ENCODE data around the gene TBL1XR1.
"Not testable (repeated sequence)": the region's sequence is repeated elsewhere in the genome, so short reads cannot be mapped to it uniquely, and the experiment has no call there.

TBL1XR1 gene

GRCh38 chr3:177005718-177006405 is 191.4 kb downstream of the TBL1XR1 start:
- no peak for DNase-seq

- DNase-seq = not testable (repeated sequence)
Observed at GRCh38 chr3:177000159-177000558, 197.1 kb downstream of the TBL1XR1 start.

- DNase-seq = no peak
Observed at GRCh38 chr3:176995946-176996345, 201.3 kb downstream of the TBL1XR1 start.

GRCh38 chr3:176994891-176995781 is 202.1 kb downstream of the TBL1XR1 start:
- DNase-seq = no peak

- no peak for DNase-seq
Observed at GRCh38 chr3:176994393-176994792, 202.9 kb downstream of the TBL1XR1 start.

- no peak for DNase-seq
Observed at GRCh38 chr3:176992978-176993377, 204.3 kb downstream of the TBL1XR1 start.

- DNase-seq = peak in 1 of 3 experiments; percentile 10
Observed at GRCh38 chr3:176992565-176992964, 204.7 kb downstream of the TBL1XR1 start.

GRCh38 chr3:176988795-176989194 is 208.5 kb downstream of the TBL1XR1 start:
- no peak for DNase-seq

- DNase-seq = peak in 2 of 3 experiments; percentile 15 to 51
Observed at GRCh38 chr3:176987901-176988650, 209.2 kb downstream of the TBL1XR1 start.

- DNase-seq = no peak
Observed at GRCh38 chr3:176978441-176978840, 218.8 kb downstream of the TBL1XR1 start.

- DNase-seq = no peak
Observed at GRCh38 chr3:176977331-176977730, 220.0 kb downstream of the TBL1XR1 start.

GRCh38 chr3:176976586-176976985 is 220.7 kb downstream of the TBL1XR1 start:
- no peak for DNase-seq

- no peak for DNase-seq
Observed at GRCh38 chr3:176974279-176974678, 223.0 kb downstream of the TBL1XR1 start.

GRCh38 chr3:176971613-176972174 is 225.6 kb downstream of the TBL1XR1 start:
- no peak for DNase-seq

- no peak for DNase-seq
Observed at GRCh38 chr3:176970770-176971169, 226.5 kb downstream of the TBL1XR1 start.

GRCh38 chr3:176969506-176969905 is 227.8 kb downstream of the TBL1XR1 start:
- DNase-seq = no peak
